NCI-H1105 (cell line): ENCODE results near the gene SORCS2.

Experiments
- DNase-seq: peaks from one replicate; lab custom pipeline; 2025; lab: John Stamatoyannopoulos, UW

SORCS2 gene

GRCh38 chr4:7652906-7653305 lies 460.6 kb downstream of the SORCS2 start:
- DNase-seq, result no peak

- no peak for DNase-seq
Observed at GRCh38 chr4:7653510-7654369, 461.4 kb downstream of the SORCS2 start.

DNA sequence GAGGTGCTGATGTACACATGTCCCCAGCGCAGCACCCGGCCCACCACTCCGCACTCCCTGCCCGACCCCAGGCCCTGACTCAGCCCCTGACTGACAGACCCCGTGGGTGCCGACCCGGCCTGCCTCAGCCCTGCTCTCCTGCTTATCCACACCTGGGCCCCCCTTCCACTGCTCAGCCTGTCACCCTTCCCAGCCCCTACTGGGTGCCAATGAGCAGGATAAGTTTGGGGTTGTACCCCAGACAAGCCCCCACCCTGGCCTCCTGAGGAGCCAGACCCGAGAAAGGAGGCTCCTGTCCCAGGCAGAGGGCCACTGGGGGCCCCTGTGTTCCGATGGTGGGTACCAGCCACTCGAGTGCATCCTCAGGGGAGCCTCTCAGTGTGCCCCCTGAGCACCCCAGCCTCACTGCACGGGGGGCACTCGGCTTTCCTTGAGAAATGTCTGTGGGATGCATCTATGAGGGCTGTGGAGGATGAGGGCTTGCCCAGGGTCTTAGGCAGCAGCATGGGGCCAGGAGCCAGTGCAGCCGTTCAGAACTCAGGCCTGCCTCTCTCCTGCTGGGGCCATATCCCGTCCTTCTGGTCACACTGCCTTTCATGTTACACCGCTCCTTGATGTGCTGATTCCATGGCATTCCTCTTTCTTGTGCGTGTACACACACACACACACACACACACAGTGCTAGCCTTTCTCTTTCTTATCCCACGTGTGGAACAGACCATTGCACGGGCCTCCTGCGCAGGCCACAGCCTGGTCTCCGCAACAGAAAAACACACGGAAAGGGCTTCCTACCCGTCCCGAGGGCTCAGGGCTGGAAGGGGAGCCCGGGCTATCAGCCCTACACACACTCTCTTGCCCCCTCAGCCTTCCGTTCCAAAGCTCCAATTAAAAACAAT lies 462.5 kb downstream of the SORCS2 start:
- no peak for DNase-seq

- DNase-seq, result no peak
Observed at GRCh38 chr4:7655511-7656243, 463.3 kb downstream of the SORCS2 start.

DNA sequence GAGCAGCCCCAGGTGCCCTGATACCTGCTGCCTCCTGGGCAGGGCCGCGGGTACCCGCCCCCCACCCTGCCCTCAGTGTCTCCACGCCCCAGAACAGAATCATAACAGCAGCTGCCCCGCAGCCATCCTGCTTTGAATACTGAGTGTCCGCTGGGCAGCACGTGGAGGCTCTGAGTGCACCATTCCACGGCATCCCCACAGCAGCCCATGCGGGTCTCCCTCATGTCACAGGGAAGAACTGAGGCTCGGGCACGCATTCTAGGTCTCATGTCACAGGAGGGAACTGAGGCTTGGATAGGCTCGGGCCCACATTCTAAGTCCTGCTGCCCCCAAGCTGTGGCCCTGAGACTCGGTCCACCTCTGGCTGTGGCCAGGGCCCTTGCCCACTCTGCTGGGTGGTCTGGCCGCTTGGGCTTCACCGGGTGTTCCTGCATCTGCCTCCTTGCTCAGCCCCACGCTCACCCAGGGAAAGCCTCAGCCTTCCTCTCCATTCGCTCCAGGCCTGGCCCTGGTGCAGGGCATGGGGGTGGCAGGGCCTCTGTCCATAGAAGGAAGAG lies 464.0 kb downstream of the SORCS2 start:
- no peak for DNase-seq

- no peak for DNase-seq
Observed at GRCh38 chr4:7657545-7658297, 465.4 kb downstream of the SORCS2 start.

DNA sequence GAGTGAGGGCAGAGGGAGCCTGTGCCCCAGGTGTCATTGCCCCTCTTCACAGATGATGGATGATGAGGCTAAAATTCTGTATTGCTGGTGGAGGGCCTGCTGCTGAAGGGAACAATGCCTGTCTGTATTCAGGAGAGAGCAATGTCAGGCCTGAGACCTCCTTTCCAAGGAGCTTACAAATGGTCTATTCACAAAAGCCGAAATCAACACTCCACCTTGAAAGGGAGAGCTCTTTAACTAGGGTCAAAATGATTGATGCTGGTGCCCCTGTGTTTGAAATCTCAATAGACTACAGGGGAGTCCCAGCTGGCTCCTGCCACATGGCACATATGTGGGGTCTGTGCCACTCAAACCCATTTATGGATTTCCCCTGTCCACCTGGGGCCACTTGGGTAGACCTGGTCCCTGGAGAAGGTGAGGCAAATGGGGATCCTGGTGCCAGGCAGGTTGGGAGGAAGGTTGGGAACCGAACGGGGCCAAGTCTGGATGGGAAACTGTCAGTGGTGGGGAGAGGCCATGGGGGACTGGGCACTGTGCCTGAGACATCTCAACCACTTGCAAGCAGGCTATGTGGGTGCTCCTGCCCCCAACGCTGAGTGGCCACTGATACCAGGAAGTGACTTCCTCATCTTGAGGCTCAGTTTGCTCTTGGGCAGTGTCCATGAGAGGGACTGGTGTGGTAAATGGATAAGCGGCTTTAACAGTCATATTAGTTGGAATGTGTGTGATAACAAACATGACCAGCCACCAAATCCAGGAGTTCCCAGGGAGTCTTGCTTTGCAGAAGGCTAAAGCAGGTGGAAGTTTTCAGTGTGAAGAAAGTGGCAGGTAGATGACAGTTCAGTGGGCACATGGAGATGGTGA lies 466.2 kb downstream of the SORCS2 start:
- DNase-seq, result no peak

- no peak for DNase-seq
Observed at GRCh38 chr4:7659429-7660175, 467.3 kb downstream of the SORCS2 start.

DNA sequence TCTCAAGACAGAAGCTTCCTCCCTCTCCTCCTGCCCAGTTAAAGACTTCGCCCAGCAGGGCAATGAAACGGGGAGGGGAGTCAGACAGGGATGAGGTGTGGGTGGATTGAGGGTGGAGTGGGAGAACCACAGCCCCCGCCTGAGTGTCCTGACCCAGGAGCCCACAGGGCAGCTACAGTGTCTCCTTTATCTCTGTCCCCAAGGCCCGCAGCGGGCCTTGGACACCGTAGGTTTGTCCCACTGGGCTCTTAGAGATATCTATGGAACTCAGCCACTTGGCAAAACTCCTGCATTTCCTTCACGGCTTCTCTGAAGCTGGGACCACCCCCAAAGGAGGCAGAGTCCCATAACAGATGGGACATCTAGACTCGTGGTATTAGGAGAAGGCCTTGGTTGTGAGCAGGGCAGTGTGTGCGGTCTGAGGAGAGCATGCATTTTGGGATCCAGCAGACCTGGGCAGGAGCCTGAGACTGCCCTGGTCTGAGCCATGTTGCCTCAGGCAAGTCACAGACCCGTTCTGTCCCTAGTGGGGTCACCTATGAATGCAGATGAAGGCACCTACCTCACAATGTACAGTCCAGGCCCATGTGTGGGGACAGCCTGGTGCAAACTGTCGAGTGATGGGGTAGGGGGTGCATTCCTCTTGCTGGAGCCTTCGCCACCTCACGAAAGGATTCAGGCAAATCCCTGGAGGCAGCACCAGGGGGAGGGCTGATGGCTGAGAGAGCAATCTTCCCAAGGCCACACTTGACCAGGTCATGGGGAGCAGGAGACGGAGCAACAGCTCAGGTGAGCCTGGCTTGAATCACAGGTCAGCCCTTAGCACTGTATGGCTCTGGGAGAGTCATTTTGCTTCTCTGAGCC lies 468.1 kb downstream of the SORCS2 start:
- DNase-seq, result no peak

DNA sequence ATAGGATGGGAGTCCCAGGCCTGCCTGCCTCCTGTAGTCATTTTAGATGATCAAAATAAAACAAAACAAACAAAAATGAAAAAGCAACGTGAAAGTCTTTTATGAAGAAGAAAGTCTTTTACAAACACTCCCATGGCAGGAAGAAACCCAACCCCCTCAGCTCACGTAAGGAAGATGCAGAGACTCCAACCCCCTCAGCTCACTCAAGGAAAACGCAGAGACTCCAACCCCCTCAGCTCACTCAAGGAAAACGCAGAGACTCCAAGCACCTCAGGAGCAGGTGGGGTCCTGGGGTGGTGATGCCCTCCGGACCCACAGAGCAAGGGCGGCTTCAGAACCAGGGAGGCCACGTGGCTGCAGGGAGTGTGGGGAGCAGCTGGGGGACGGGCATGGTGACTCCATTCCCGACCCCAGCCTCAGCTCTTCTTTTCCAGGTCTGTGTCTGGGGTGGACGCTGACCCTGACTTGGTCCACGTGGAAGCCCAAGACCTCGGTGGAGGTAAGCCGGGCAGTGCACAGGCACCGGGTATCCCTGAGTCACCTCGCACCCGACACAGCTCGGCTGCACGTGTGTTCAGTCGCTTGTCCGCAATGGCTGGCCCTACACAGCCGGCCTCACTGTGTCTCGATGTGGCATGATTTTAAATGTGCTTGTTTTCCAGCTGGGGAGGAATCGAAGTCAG lies 468.9 kb downstream of the SORCS2 start:
- no peak for DNase-seq

GRCh38 chr4:7661846-7662506 lies 469.6 kb downstream of the SORCS2 start:
- no peak for DNase-seq

DNA sequence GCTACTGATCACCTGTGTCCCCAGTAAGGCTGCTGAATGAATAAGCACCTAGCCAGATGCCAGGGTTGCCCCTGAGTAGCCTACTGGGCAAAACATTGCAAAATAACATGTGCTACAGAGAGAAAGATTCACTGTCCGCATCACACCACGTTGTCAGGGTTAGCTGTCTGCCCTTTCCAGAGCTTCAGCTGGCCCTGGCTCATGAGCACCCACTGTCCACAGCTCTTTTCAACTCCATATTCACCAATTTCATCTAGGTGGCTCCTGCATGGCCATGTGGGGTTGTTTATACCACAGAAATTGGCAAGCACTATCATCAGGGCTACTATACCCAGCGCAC lies 470.1 kb downstream of the SORCS2 start:
- no peak for DNase-seq

DNA sequence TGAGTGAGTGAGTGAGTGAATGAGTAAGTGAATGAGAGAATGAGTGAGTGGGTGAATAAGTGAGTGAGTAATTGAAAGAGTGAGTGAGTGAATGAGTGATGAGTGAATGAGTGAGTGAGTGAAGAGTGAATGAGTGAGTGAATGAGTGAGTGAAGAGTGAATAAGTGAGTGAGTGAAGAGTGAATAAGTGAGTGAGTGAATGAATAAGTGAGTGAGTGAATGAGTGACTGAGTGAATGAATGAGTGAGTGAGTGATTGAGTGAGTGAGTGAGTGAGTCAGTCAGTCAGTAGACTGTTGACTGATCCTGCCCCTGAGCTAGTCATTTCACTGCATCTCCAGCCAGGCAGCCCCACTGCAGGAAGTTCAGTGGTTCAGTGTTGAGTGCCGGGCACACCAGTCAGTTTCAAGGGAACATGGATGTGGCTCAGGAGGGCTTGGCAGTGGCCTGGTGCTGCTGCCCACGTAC lies 470.8 kb downstream of the SORCS2 start:
- DNase-seq, result no peak

- no peak for DNase-seq
Observed at GRCh38 chr4:7664106-7664505, 471.8 kb downstream of the SORCS2 start.

DNA sequence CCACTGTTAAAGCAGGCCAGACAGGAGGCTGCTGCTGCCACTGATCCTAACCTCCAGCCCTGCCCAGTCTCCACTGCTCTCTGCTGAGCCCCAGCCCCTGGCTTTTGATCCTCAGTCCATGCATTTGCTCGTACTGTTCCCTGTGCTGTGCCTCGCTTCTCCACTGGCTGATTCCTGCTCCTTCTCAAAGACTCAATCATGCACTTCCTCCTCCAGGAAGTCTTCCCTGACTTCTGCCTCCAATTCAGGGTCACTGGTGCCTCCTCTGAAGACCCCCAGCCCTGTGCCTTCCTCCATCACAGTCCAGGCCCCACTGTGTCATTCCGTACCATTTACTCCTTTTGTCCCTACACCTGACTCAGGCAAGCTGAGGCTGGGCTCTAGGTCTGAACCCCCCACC lies 473.0 kb downstream of the SORCS2 start:
- no peak for DNase-seq

- DNase-seq, result no peak
Observed at GRCh38 chr4:7666011-7666410, 473.7 kb downstream of the SORCS2 start.

DNA sequence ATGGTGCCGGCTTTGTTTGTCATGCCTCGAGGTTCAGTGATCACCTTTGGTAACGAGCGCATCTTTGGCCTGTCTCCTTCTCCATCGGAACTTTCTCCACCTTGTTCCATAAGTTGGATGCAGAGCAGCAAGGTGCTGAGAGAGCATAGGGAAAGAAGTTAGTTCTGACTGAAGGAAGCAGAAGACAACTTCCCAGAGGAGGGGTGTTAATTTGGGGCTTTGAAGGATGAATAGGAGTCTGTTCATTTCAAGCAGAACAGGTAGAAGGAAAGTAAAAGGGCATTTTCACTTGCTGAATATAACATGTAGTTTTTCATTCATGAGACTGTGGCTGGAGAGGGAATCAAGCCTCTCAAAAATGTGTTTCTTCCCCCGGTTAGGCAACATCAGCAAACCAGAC lies 474.4 kb downstream of the SORCS2 start:
- no peak for DNase-seq
